ENCODE data around the gene CNTN4.

DNA sequence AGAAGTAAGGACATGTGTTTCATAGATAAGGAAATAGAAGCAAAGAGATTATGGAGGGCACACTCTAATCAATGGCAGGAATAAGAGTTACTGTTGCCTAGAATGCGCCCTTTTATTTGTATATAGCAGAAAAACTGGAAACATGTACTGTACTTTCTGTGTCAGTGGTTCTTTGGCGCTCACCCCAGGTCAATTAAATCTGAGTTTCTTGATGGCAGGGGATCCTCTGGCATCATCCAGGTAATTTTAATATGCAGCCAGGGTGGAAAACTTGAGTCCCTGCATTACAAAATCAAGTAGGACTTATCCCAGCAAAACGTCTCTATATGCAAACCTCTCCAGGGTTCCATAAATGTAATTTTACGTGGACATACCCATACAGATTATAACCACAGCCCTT, 727.4 kb downstream of the CNTN4 start:
- TF ChIP-seq POLR2AphosphoS5 (IDR thresholded peaks at IDR 0.05; ENCODE audit: insufficient read depth in 1 of 2, low read depth in 1 of 2) (no peak), POLR2A (IDR thresholded peaks at IDR 0.05) (no peak)
- TF ChIP-seq, protein P1, sequence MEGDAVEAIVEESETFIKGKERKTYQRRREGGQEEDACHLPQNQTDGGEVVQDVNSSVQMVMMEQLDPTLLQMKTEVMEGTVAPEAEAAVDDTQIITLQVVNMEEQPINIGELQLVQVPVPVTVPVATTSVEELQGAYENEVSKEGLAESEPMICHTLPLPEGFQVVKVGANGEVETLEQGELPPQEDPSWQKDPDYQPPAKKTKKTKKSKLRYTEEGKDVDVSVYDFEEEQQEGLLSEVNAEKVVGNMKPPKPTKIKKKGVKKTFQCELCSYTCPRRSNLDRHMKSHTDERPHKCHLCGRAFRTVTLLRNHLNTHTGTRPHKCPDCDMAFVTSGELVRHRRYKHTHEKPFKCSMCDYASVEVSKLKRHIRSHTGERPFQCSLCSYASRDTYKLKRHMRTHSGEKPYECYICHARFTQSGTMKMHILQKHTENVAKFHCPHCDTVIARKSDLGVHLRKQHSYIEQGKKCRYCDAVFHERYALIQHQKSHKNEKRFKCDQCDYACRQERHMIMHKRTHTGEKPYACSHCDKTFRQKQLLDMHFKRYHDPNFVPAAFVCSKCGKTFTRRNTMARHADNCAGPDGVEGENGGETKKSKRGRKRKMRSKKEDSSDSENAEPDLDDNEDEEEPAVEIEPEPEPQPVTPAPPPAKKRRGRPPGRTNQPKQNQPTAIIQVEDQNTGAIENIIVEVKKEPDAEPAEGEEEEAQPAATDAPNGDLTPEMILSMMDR (IDR thresholded peaks at IDR 0.05) = no peak

Data from vagina (tissue), 2 donors.